ENCODE measurements around the gene DPYD.

- TF ChIP-seq CTCF (IDR thresholded peaks at IDR 0.05) (no peak), POLR2A (IDR thresholded peaks at IDR 0.05) (no peak), EP300 (IDR thresholded peaks at IDR 0.05) (no peak)
Observed at GRCh38 chr1:97337250-97338030, 583.4 kb downstream of the DPYD start.

Measured in tibial nerve (tissue), 4 donors.